ENCODE measurements around the gene TUBGCP4.
A peak's percentile ranks its signal among the peaks of the same experiment; 100 is the strongest.

Gene TUBGCP4

GRCh38 chr15:43433661-43434303 lies 62.9 kb downstream of the TUBGCP4 start:
- Histone ChIP-seq H3K9me3 (ENCODE audit: control insufficient read depth, insufficient read depth, low read length) (no peaks in the 10 kb centered on the region), H3K9ac (ENCODE audit: low read depth, low read length) (no peak overlapping the region), H3K4me3 (ENCODE audit: low read depth, low read length) (no peak overlapping the region), H3K27me3 (ENCODE audit: control insufficient read depth, insufficient read depth, low read length) (no peaks in the 10 kb centered on the region), H3K36me3 (ENCODE audit: control insufficient read depth, insufficient read depth, low read length) (peaks cover 93% of the 10 kb centered on the region), H3K4me1 (ENCODE audit: control insufficient read depth, insufficient read depth, low read length) (no peaks in the 10 kb centered on the region), H3K27ac (ENCODE audit: low read depth, low read length) (no peak overlapping the region)

GRCh38 chr15:43434446-43434845 lies 63.5 kb downstream of the TUBGCP4 start:
- Histone ChIP-seq H3K9ac (ENCODE audit: low read depth, low read length) (no peak overlapping the region), H3K9me3 (ENCODE audit: control insufficient read depth, insufficient read depth, low read length) (no peaks in the 10 kb centered on the region), H3K27me3 (ENCODE audit: control insufficient read depth, insufficient read depth, low read length) (no peaks in the 10 kb centered on the region), H3K4me3 (ENCODE audit: low read depth, low read length) (no peak overlapping the region), H3K36me3 (ENCODE audit: control insufficient read depth, insufficient read depth, low read length) (peaks cover 93% of the 10 kb centered on the region), H3K4me1 (ENCODE audit: control insufficient read depth, insufficient read depth, low read length) (no peaks in the 10 kb centered on the region), H3K27ac (ENCODE audit: low read depth, low read length) (no peak overlapping the region)

DNA sequence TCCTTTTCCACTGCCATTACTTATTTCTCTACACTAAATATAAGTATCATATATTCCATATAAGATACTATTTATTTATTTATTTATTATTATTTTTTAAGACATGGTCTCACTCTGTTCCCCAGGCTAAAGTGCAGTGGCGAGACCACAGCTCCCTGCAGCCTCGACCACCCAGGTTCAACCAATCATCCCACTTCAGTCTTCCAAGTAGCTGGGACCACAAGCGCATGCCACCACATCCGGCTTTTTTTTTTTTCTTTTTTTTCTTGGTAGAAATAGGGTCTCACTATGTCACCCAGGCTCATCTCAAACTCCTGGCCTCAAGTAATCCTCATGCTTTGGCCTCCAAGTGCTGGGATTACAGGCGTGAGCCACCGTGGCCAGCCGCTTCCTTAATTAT lies 65.5 kb downstream of the TUBGCP4 start:
- no peak overlapping the region for H3K9ac ChIP-seq (ENCODE audit: low read depth, low read length)
- H3K27me3 ChIP-seq (ENCODE audit: control insufficient read depth, insufficient read depth, low read length) = no peaks in the 10 kb centered on the region
- peaks cover 91% of the 10 kb centered on the region for H3K36me3 ChIP-seq (ENCODE audit: control insufficient read depth, insufficient read depth, low read length)
- H3K4me1 ChIP-seq (ENCODE audit: control insufficient read depth, insufficient read depth, low read length) = peaks cover 5% of the 10 kb centered on the region; the same call in 1 of the 2 replicates
- H3K9me3 ChIP-seq (ENCODE audit: control insufficient read depth, insufficient read depth, low read length) = no peaks in the 10 kb centered on the region
- H3K27ac ChIP-seq (ENCODE audit: low read depth, low read length) = no peak overlapping the region
- no peak overlapping the region for H3K4me3 ChIP-seq (ENCODE audit: low read depth, low read length)

GRCh38 chr15:43439268-43439667 lies 68.4 kb downstream of the TUBGCP4 start:
- peaks cover 6% of the 10 kb centered on the region; the same call in 1 of the 2 replicates for H3K4me1 ChIP-seq (ENCODE audit: control insufficient read depth, insufficient read depth, low read length)
- no peaks in the 10 kb centered on the region for H3K27me3 ChIP-seq (ENCODE audit: control insufficient read depth, insufficient read depth, low read length)
- peaks cover 78% of the 10 kb centered on the region for H3K36me3 ChIP-seq (ENCODE audit: control insufficient read depth, insufficient read depth, low read length)
- H3K27ac ChIP-seq (ENCODE audit: low read depth, low read length) = no peak overlapping the region
- no peak overlapping the region for H3K9ac ChIP-seq (ENCODE audit: low read depth, low read length)
- no peak overlapping the region for H3K4me3 ChIP-seq (ENCODE audit: low read depth, low read length)
- H3K9me3 ChIP-seq (ENCODE audit: control insufficient read depth, insufficient read depth, low read length) = no peaks in the 10 kb centered on the region

- Histone ChIP-seq H3K9ac (ENCODE audit: low read depth, low read length) (no peak overlapping the region), H3K27ac (ENCODE audit: low read depth, low read length) (peak overlapping the region; percentile 85), H3K4me1 (ENCODE audit: control insufficient read depth, insufficient read depth, low read length) (peaks cover 6% of the 10 kb centered on the region; the same call in 1 of the 2 replicates), H3K4me3 (ENCODE audit: low read depth, low read length) (no peak overlapping the region), H3K27me3 (ENCODE audit: control insufficient read depth, insufficient read depth, low read length) (no peaks in the 10 kb centered on the region), H3K36me3 (ENCODE audit: control insufficient read depth, insufficient read depth, low read length) (peaks cover 84% of the 10 kb centered on the region), H3K9me3 (ENCODE audit: control insufficient read depth, insufficient read depth, low read length) (no peaks in the 10 kb centered on the region)
Observed at GRCh38 chr15:43440721-43441281, 69.9 kb downstream of the TUBGCP4 start.

DNA sequence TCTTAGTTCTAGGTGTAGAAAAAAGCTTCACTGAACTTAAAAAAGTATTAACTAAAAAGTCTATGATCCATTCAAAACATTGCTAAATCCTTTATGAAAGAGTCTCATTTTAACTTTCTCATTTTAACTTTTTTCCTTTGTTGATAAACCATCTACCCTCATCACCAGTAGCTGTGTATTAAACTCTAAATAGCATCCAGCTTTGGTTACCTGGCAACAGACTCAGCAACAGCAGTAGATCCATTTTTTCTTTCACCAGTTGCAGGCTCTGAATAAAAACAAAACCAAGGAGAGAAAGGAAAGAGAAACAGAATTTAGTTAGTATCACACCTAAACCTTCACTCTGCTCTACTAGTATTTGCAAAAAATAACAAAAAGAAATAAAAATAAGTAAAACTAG lies 70.4 kb downstream of the TUBGCP4 start:
- H3K9ac ChIP-seq (ENCODE audit: low read depth, low read length) = no peak overlapping the region
- H3K27ac ChIP-seq (ENCODE audit: low read depth, low read length) = peak overlapping the region; percentile 85

DNA sequence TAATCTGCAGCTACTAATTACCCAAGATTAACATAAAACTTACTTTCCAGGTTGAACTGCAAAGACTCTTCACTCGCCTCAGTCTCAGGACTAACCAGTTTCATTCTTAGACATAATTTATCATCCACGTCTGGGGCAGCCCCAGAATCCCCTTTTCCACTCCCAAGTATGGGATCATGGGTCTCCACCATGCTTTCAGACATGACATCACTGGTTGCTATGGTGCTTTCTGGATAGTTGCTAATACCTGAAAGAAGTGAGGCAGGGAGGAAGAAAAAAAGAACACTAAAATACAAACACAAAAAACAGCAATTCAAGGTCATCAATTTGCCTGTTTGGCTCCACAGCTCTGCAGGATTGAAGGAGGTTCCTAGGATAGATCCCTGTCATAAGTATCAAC lies 75.4 kb downstream of the TUBGCP4 start:
- Histone ChIP-seq H3K27me3 (ENCODE audit: control insufficient read depth, insufficient read depth, low read length) (no peaks in the 10 kb centered on the region), H3K27ac (ENCODE audit: low read depth, low read length) (no peak overlapping the region), H3K9me3 (ENCODE audit: control insufficient read depth, insufficient read depth, low read length) (no peaks in the 10 kb centered on the region), H3K36me3 (ENCODE audit: control insufficient read depth, insufficient read depth, low read length) (peaks cover 59% of the 10 kb centered on the region), H3K4me3 (ENCODE audit: low read depth, low read length) (no peak overlapping the region), H3K4me1 (ENCODE audit: control insufficient read depth, insufficient read depth, low read length) (peaks cover 2% of the 10 kb centered on the region; the same call in 1 of the 2 replicates), H3K9ac (ENCODE audit: low read depth, low read length) (no peak overlapping the region)

More for the DNA sequence above, 70.4 kb downstream of the TUBGCP4 start:
- peaks cover 85% of the 10 kb centered on the region for H3K36me3 ChIP-seq (ENCODE audit: control insufficient read depth, insufficient read depth, low read length)
- H3K4me3 ChIP-seq (ENCODE audit: low read depth, low read length) = no peak overlapping the region
- H3K4me1 ChIP-seq (ENCODE audit: control insufficient read depth, insufficient read depth, low read length) = peaks cover 6% of the 10 kb centered on the region; the same call in 1 of the 2 replicates
- H3K9me3 ChIP-seq (ENCODE audit: control insufficient read depth, insufficient read depth, low read length) = no peaks in the 10 kb centered on the region
- no peaks in the 10 kb centered on the region for H3K27me3 ChIP-seq (ENCODE audit: control insufficient read depth, insufficient read depth, low read length)

DNA sequence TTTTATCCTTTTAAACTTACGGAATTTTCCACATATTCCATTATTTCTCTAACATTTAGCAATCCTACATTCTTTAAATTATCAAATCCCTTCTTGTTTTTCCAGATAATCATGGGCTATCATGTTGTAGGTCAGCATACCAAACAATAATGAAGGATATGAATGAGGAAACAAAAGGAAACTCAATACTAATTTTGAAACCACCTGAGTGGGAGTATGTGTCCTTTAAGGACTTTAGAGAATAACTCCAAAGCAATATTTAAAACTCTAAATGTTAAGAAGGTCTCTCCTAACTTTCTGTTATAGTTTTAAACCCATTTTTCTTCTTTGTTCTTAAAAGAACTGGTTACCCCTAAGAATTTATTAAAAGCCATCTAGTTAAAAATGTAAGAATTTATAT lies 79.1 kb downstream of the TUBGCP4 start:
- Histone ChIP-seq H3K9ac (ENCODE audit: low read depth, low read length) (no peak overlapping the region), H3K4me3 (ENCODE audit: low read depth, low read length) (no peak overlapping the region), H3K27ac (ENCODE audit: low read depth, low read length) (no peak overlapping the region), H3K36me3 (ENCODE audit: control insufficient read depth, insufficient read depth, low read length) (peaks cover 66% of the 10 kb centered on the region), H3K4me1 (ENCODE audit: control insufficient read depth, insufficient read depth, low read length) (no peaks in the 10 kb centered on the region), H3K9me3 (ENCODE audit: control insufficient read depth, insufficient read depth, low read length) (no peaks in the 10 kb centered on the region), H3K27me3 (ENCODE audit: control insufficient read depth, insufficient read depth, low read length) (no peaks in the 10 kb centered on the region)
